Stomach (tissue), 4 donors: ENCODE data around the gene CELF2.

ENCODE experiments used
- POLR2A ChIP-seq, 4 donors: fragments of 450-650 bp; IDR thresholded peaks; one replicate each; pipeline ENCODE4 v1.6.1; 2016; ENCODE audit warnings: antibody characterized with exemption in 4 of 4, control low read depth in 2 of 4, mild to moderate bottlenecking in 1 of 4, moderate library complexity in 1 of 4
- TF ChIP-seq, protein P1 (sequence below), 7 experiments: fragments of 450-650 bp in 4 of 7; fragments of 200-600 bp in 3 of 7; sonication (generic) in 3 of 7; IDR thresholded peaks; one replicate each; pipeline ENCODE4 v1.5.1; 2016 to 2019; ENCODE audit warnings: antibody characterized with exemption in 7 of 7, control low read depth in 2 of 7, mild to moderate bottlenecking in 1 of 7

DNA sequence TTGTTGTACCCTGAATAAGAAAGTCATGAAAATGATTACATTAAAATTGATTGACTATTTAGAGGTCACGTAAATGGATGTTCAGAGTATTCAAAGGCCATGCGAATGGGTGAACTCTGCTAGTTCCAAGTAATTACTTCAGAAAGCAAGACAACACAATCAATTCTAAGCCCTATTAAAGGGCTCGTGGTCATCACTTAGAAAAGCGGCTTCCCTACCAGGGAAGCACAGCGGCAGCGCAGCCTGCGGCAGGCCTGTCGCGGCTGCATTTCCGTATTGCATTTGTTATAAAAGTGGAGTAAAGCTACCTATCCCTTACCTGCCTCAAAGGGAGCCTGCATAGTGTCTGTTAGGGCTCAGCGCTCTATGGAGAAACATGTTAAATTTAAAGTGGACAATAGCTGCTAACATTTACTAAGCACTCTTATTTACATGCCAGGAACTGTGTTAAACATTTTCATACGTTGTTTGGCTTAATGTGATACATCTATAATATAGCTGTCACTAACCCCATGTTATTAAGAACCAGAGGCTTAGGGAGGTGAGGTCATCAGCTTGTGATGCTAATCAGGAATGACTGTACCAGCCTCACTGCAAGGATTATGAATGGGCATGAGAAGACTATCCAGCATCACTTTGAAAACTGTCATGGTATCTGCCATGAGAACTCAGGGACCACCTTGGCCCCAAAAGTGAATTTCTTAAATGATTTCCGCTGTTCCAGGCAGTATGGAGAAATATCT, 187.5 kb downstream of the CELF2 start:
- TF ChIP-seq, protein P1, sequence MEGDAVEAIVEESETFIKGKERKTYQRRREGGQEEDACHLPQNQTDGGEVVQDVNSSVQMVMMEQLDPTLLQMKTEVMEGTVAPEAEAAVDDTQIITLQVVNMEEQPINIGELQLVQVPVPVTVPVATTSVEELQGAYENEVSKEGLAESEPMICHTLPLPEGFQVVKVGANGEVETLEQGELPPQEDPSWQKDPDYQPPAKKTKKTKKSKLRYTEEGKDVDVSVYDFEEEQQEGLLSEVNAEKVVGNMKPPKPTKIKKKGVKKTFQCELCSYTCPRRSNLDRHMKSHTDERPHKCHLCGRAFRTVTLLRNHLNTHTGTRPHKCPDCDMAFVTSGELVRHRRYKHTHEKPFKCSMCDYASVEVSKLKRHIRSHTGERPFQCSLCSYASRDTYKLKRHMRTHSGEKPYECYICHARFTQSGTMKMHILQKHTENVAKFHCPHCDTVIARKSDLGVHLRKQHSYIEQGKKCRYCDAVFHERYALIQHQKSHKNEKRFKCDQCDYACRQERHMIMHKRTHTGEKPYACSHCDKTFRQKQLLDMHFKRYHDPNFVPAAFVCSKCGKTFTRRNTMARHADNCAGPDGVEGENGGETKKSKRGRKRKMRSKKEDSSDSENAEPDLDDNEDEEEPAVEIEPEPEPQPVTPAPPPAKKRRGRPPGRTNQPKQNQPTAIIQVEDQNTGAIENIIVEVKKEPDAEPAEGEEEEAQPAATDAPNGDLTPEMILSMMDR (IDR thresholded peaks at IDR 0.05) = no peak
- no peak for TF ChIP-seq POLR2A (IDR thresholded peaks at IDR 0.05)
